Central memory CD8-positive, alpha-beta T cell (primary cell): ENCODE results near the gene MRPS15.
"Not testable (repeated sequence)": the region's sequence is repeated elsewhere in the genome, so short reads cannot be mapped to it uniquely, and the experiment has no call there.

Experiments
- ATAC-seq: fragments of 150-1000 bp; cut with Tn5 transposase; replicated peaks from 2 replicates; pipeline ENCODE4 v1.10.0; 2022; ENCODE audit warnings: mild to moderate bottlenecking, moderate FRiP score, moderate number of reproducible peaks; ENCODE audit not compliant: poor library complexity, severe bottlenecking; ENCODE audit errors: extremely low read depth
- DNase-seq, 2 donors: peaks; one replicate each; pipeline ENCODE4 v3.0.0; 2021; ENCODE audit warnings: low spot score in 2 of 2
- H3K27ac Mint-ChIP-seq: one replicate; pipeline ENCODE4 v1.8.0; 2022; ENCODE audit warnings: low read depth, mild to moderate bottlenecking, moderate library complexity, mixed read lengths
- H3K27me3 Mint-ChIP-seq: one replicate; pipeline ENCODE4 v1.8.0; 2022; ENCODE audit warnings: mixed read lengths
- H3K36me3 Mint-ChIP-seq: one replicate; pipeline ENCODE4 v1.8.0; 2022; ENCODE audit warnings: mild to moderate bottlenecking, moderate library complexity, mixed read lengths; ENCODE audit not compliant: insufficient read depth
- H3K4me1 Mint-ChIP-seq: one replicate; pipeline ENCODE4 v1.8.0; 2022; ENCODE audit warnings: mixed read lengths
- H3K4me3 Mint-ChIP-seq: one replicate; pipeline ENCODE4 v1.8.0; 2022; ENCODE audit warnings: mild to moderate bottlenecking, moderate library complexity, mixed read lengths
- H3K9me3 Mint-ChIP-seq: one replicate; pipeline ENCODE4 v1.8.0; 2022; ENCODE audit warnings: mixed read lengths

MRPS15 gene

GRCh38 chr1:36494971-36495370 lies 30.8 kb upstream of the MRPS15 start:
- no peaks in the 10 kb centered on the region for H3K9me3 Mint-ChIP-seq
- ATAC-seq, result no peak
- H3K4me3 Mint-ChIP-seq, result no peak overlapping the region
- no peak for DNase-seq
- no peaks in the 10 kb centered on the region for H3K36me3 Mint-ChIP-seq
- no peaks in the 10 kb centered on the region for H3K4me1 Mint-ChIP-seq
- H3K27me3 Mint-ChIP-seq, result peaks cover 24% of the 10 kb centered on the region
- H3K27ac Mint-ChIP-seq, result no peak overlapping the region

- DNase-seq (no peak), ATAC-seq (no peak)
- peaks cover 24% of the 10 kb centered on the region for H3K27me3 Mint-ChIP-seq
- H3K4me3 Mint-ChIP-seq, result no peak overlapping the region
- H3K36me3 Mint-ChIP-seq, result peaks cover 1% of the 10 kb centered on the region
- H3K9me3 Mint-ChIP-seq, result no peaks in the 10 kb centered on the region
- H3K4me1 Mint-ChIP-seq, result no peaks in the 10 kb centered on the region
- H3K27ac Mint-ChIP-seq, result no peak overlapping the region
Observed at GRCh38 chr1:36493524-36493923, 29.3 kb upstream of the MRPS15 start.

GRCh38 chr1:36492491-36492890 lies 28.3 kb upstream of the MRPS15 start:
- DNase-seq (no peak), ATAC-seq (no peak)
- Mint-ChIP-seq H3K4me3 (no peak overlapping the region), H3K27ac (no peak overlapping the region), H3K4me1 (no peaks in the 10 kb centered on the region), H3K9me3 (no peaks in the 10 kb centered on the region), H3K36me3 (peaks cover 1% of the 10 kb centered on the region), H3K27me3 (peaks cover 24% of the 10 kb centered on the region)

GRCh38 chr1:36489258-36490051 lies 25.3 kb upstream of the MRPS15 start:
- H3K9me3 Mint-ChIP-seq, H3K27ac Mint-ChIP-seq, H3K4me3 Mint-ChIP-seq, ATAC-seq, H3K36me3 Mint-ChIP-seq, DNase-seq, H3K4me1 Mint-ChIP-seq: not testable (repeated sequence)
- peaks cover 16% of the 10 kb centered on the region for H3K27me3 Mint-ChIP-seq

GRCh38 chr1:36487906-36488305 lies 23.7 kb upstream of the MRPS15 start:
- H3K27me3 Mint-ChIP-seq, result peaks cover 7% of the 10 kb centered on the region
- H3K27ac Mint-ChIP-seq, result no peak overlapping the region
- H3K4me1 Mint-ChIP-seq, result no peaks in the 10 kb centered on the region
- DNase-seq (no peak), ATAC-seq (no peak)
- no peak overlapping the region for H3K4me3 Mint-ChIP-seq
- H3K9me3 Mint-ChIP-seq, result no peaks in the 10 kb centered on the region
- H3K36me3 Mint-ChIP-seq, result peaks cover 4% of the 10 kb centered on the region

- H3K9me3 Mint-ChIP-seq, H3K4me3 Mint-ChIP-seq, H3K36me3 Mint-ChIP-seq, DNase-seq, H3K4me1 Mint-ChIP-seq, ATAC-seq, H3K27me3 Mint-ChIP-seq, H3K27ac Mint-ChIP-seq: not testable (repeated sequence)
Observed at GRCh38 chr1:36487336-36487725, 23.1 kb upstream of the MRPS15 start.

- Mint-ChIP-seq H3K4me1 (no peaks in the 10 kb centered on the region), H3K4me3 (no peak overlapping the region), H3K27ac (no peak overlapping the region), H3K27me3 (peaks cover 9% of the 10 kb centered on the region), H3K36me3 (peaks cover 4% of the 10 kb centered on the region), H3K9me3 (no peaks in the 10 kb centered on the region)
- ATAC-seq, result no peak
- DNase-seq, result no peak
Observed at GRCh38 chr1:36486439-36487335, 22.5 kb upstream of the MRPS15 start.

- Mint-ChIP-seq H3K4me3 (no peak overlapping the region), H3K27ac (no peak overlapping the region), H3K9me3 (no peaks in the 10 kb centered on the region), H3K27me3 (peaks cover 13% of the 10 kb centered on the region), H3K4me1 (no peaks in the 10 kb centered on the region), H3K36me3 (peaks cover 4% of the 10 kb centered on the region)
- DNase-seq (no peak), ATAC-seq (no peak)
Observed at GRCh38 chr1:36486093-36486438, 21.9 kb upstream of the MRPS15 start.

GRCh38 chr1:36484099-36484498 lies 19.9 kb upstream of the MRPS15 start:
- no peaks in the 10 kb centered on the region for H3K4me1 Mint-ChIP-seq
- ATAC-seq (no peak), DNase-seq (no peak)
- H3K4me3 Mint-ChIP-seq, result no peak overlapping the region
- H3K9me3 Mint-ChIP-seq, result no peaks in the 10 kb centered on the region
- H3K36me3 Mint-ChIP-seq, result peaks cover 4% of the 10 kb centered on the region
- no peak overlapping the region for H3K27ac Mint-ChIP-seq
- H3K27me3 Mint-ChIP-seq, result peaks cover 24% of the 10 kb centered on the region

- ATAC-seq (no peak), DNase-seq (no peak)
- no peaks in the 10 kb centered on the region for H3K4me1 Mint-ChIP-seq
- H3K27me3 Mint-ChIP-seq, result peaks cover 27% of the 10 kb centered on the region
- H3K27ac Mint-ChIP-seq, result peak within 1 kb of the TSS; percentile 68
- H3K36me3 Mint-ChIP-seq, result peaks cover 3% of the 10 kb centered on the region
- no peaks in the 10 kb centered on the region for H3K9me3 Mint-ChIP-seq
- H3K4me3 Mint-ChIP-seq, result no peak within 1 kb of the TSS
Observed at GRCh38 chr1:36482724-36483388, 18.7 kb upstream of the MRPS15 start, which contains the start of gene CSF3R. Gene CSF3R (minus strand): TSS chr1:36482913. CDS start chr1:36479496, 3,417 bp downstream.

GRCh38 chr1:36481771-36482723 lies 17.9 kb upstream of the MRPS15 start:
- peak overlapping the region; percentile 68 for H3K27ac Mint-ChIP-seq
- H3K4me1 Mint-ChIP-seq, result no peaks in the 10 kb centered on the region
- DNase-seq (no peak), ATAC-seq (no peak)
- no peaks in the 10 kb centered on the region for H3K9me3 Mint-ChIP-seq
- H3K36me3 Mint-ChIP-seq, result peaks cover 2% of the 10 kb centered on the region
- peaks cover 27% of the 10 kb centered on the region for H3K27me3 Mint-ChIP-seq
- H3K4me3 Mint-ChIP-seq, result no peak overlapping the region

- peaks cover 4% of the 10 kb centered on the region for H3K36me3 Mint-ChIP-seq
- DNase-seq (no peak), ATAC-seq (no peak)
- H3K27ac Mint-ChIP-seq, result no peak overlapping the region
- H3K9me3 Mint-ChIP-seq, result no peaks in the 10 kb centered on the region
- peaks cover 27% of the 10 kb centered on the region for H3K27me3 Mint-ChIP-seq
- H3K4me1 Mint-ChIP-seq, result no peaks in the 10 kb centered on the region
- H3K4me3 Mint-ChIP-seq, result no peak overlapping the region
Observed at GRCh38 chr1:36481091-36481490, 16.9 kb upstream of the MRPS15 start.
